Forelimb muscle (tissue), 1 donor: ENCODE data around the gene PFDN5. TPM values are rescaled to one million over a fixed set of nuclear protein-coding genes. Genes with fewer than 3 reads are reported as not detected.
"Not testable (repeated sequence)": the region's sequence is repeated elsewhere in the genome, so short reads cannot be mapped to it uniquely, and the experiment has no call there.

Experiments used
- DNase-seq: peaks from one replicate; pipeline ENCODE4 v3.0.0-alpha.2; 2013; ENCODE audit warnings: low read depth
- polyA plus RNA-seq: library from polyadenylated mRNA; unstranded; fragments of 120-200 nt; gene quantifications from one replicate; pipeline ENCODE4 v1.2.1, GENCODE V29; 2013; ENCODE audit not compliant: insufficient read length

PFDN5 gene
- polyA plus RNA-seq, 1 donor: 497 TPM

- no peak for DNase-seq
Observed at GRCh38 chr12:53327435-53328042, 32.2 kb downstream of the PFDN5 start.

- no peak for DNase-seq
Observed at GRCh38 chr12:53328043-53328435, 32.7 kb downstream of the PFDN5 start.

GRCh38 chr12:53330671-53331070 is 35.3 kb downstream of the PFDN5 start:
- DNase-seq: no peak

GRCh38 chr12:53332339-53332738 is 37.0 kb downstream of the PFDN5 start:
- DNase-seq: not testable (repeated sequence)

- no peak for DNase-seq
Observed at GRCh38 chr12:53332744-53333143, 37.4 kb downstream of the PFDN5 start.

- no peak for DNase-seq
Observed at GRCh38 chr12:53333289-53333688, 37.9 kb downstream of the PFDN5 start.

GRCh38 chr12:53333845-53334244 is 38.5 kb downstream of the PFDN5 start:
- DNase-seq: no peak

- no peak for DNase-seq
Observed at GRCh38 chr12:53334822-53335221, 39.5 kb downstream of the PFDN5 start.

GRCh38 chr12:53336181-53336681 is 40.9 kb downstream of the PFDN5 start, which contains the start of gene SP7:
SP7 (minus strand) TSS chr12:53336354; CDS start chr12:53335646, 708 bp downstream.
- DNase-seq: no peak

GRCh38 chr12:53338017-53338416 is 42.7 kb downstream of the PFDN5 start:
- DNase-seq: no peak

GRCh38 chr12:53338916-53339315 is 43.6 kb downstream of the PFDN5 start:
- no peak for DNase-seq

GRCh38 chr12:53340398-53340797 is 45.1 kb downstream of the PFDN5 start:
- DNase-seq: no peak

GRCh38 chr12:53343449-53343848 is 48.1 kb downstream of the PFDN5 start:
- no peak for DNase-seq

GRCh38 chr12:53343969-53344368 is 48.6 kb downstream of the PFDN5 start:
- DNase-seq: no peak

GRCh38 chr12:53344487-53344823 is 49.1 kb downstream of the PFDN5 start:
- no peak for DNase-seq

GRCh38 chr12:53344824-53345485 is 49.6 kb downstream of the PFDN5 start:
- no peak for DNase-seq

GRCh38 chr12:53345486-53346188 is 50.3 kb downstream of the PFDN5 start:
- no peak for DNase-seq

GRCh38 chr12:53346491-53346890 is 51.1 kb downstream of the PFDN5 start:
- DNase-seq: no peak

- no peak for DNase-seq
Observed at GRCh38 chr12:53347905-53348304, 52.6 kb downstream of the PFDN5 start.
